Transverse colon (tissue), 4 donors: ENCODE results near the gene DDX11.
"Not testable (repeated sequence)": the region's sequence is repeated elsewhere in the genome, so short reads cannot be mapped to it uniquely, and the experiment has no call there.

Experiments
- EP300 ChIP-seq: sonication (generic); formaldehyde crosslinking; IDR thresholded peaks from one replicate; pipeline ENCODE4 v1.6.1; 2017; ENCODE audit warnings: antibody characterized with exemption, low read depth
- POLR2A ChIP-seq: fragments of 450-650 bp; IDR thresholded peaks from one replicate; pipeline ENCODE4 v1.6.1; 2016; ENCODE audit warnings: antibody characterized with exemption, mild to moderate bottlenecking, moderate library complexity
- POLR2AphosphoS5 ChIP-seq, 3 donors: sonication (generic); formaldehyde crosslinking; IDR thresholded peaks; one replicate each; pipeline ENCODE4 v1.6.1; 2016; ENCODE audit warnings: antibody characterized with exemption in 3 of 3
- TF ChIP-seq, protein P1 (sequence below), 5 experiments: fragments of 200-600 bp in 3 of 5; fragments of 450-650 bp in 2 of 5; sonication (generic) in 3 of 5; IDR thresholded peaks; 1 replicate in 2 of 5; 2 replicates in 3 of 5; pipeline ENCODE4 v1.5.1; 2016 to 2017; ENCODE audit warnings: antibody characterized with exemption in 5 of 5, inconsistent platforms in 3 of 5, mild to moderate bottlenecking in 2 of 5, moderate library complexity in 1 of 5

DNA sequence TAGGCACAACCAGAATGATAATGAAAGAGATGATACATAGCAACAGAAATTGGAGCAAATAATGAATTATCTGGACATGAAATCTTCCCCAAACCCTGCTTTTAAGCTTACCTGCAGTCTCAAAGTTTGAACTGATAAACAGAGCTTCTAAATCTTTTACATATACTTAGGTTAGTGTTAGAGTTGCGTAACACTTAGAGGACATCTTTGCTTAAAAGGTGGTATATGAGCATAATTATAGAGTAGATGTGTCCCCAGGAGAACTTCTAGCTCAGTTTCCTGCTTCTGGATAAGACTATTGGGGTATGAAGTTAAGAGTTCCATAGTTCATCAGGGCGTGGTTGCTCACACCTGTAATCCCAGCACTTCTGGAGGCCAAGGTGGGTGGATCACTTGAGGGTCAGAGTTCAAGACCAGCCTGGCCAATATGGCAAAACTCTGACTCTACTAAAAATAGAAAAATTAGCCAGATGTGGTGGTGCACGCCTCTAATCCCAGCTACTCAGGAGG lies 41.5 kb downstream of the DDX11 start:
- TF ChIP-seq, protein P1, sequence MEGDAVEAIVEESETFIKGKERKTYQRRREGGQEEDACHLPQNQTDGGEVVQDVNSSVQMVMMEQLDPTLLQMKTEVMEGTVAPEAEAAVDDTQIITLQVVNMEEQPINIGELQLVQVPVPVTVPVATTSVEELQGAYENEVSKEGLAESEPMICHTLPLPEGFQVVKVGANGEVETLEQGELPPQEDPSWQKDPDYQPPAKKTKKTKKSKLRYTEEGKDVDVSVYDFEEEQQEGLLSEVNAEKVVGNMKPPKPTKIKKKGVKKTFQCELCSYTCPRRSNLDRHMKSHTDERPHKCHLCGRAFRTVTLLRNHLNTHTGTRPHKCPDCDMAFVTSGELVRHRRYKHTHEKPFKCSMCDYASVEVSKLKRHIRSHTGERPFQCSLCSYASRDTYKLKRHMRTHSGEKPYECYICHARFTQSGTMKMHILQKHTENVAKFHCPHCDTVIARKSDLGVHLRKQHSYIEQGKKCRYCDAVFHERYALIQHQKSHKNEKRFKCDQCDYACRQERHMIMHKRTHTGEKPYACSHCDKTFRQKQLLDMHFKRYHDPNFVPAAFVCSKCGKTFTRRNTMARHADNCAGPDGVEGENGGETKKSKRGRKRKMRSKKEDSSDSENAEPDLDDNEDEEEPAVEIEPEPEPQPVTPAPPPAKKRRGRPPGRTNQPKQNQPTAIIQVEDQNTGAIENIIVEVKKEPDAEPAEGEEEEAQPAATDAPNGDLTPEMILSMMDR (IDR thresholded peaks at IDR 0.05) = not testable (repeated sequence)
- not testable (repeated sequence) for TF ChIP-seq POLR2A; POLR2AphosphoS5 (IDR thresholded peaks at IDR 0.05); EP300
